ENCODE data around the gene IDH2.
"Not testable (repeated sequence)": the region's sequence is repeated elsewhere in the genome, so short reads cannot be mapped to it uniquely, and the experiment has no call there.

The IDH2 gene

GRCh38 chr15:90113166-90113565 lies 10.9 kb upstream of the IDH2 start:
- DNase-seq, result no peak

DNA sequence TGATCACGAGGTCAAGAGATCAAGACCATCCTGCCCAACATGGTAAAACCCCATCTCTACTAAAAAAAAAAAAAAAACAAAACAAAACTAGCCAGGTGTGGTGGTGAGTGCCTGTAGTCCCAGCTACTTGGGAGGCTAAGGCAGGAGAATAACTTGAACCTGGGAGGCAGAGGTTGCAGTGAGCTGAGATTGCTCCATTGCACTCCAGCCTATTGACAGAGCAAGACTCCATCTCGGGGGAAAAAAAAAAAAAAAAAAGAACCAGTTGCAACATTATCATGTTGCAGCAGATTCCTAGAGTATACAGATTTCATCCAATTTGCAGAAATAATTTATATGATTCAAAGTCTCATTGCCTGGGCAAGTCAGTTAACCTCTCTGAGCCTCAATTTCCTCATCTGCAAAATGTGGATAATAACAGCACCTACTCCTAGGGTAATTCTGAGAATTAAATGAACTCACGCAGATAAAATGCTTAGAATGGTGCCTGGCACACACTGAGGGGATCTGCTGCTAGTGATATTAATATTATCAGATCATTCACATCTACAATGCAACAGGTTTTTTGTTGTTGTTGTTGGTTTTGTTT lies 7.0 kb upstream of the IDH2 start:
- DNase-seq, result not testable (repeated sequence)

- DNase-seq, result not testable (repeated sequence)
These were observed 5.8 kb upstream of the IDH2 start for GRCh38 chr15:90108038-90108437.

DNA sequence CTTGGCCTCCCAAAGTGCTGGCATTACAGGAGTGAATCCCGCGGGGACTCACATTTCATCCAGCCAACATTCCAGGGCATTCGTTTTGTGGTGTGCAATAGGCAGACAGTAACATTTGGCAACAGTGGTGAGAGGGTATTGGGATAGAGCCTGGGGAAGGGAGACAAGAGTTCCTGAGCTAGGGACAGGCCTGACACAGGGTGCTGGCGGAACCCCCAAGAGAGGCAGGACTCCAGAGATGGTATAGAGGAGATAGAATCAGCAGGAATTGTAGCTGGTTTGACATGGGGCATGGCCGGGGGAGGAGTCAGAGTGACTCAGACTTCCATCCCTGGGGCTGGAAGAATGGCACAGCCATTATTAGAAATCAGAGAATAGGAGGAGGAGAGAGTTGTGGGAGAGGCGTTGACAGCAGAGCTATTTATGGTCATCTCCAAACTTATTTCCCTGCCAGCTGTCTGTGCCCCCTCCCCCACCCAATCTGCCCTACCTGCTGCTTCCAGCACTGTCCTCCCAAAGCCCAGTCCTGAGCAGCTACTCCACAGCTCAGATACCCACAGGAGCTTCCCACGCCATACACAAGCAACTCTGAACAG lies 4.4 kb upstream of the IDH2 start:
- no peak for DNase-seq

DNA sequence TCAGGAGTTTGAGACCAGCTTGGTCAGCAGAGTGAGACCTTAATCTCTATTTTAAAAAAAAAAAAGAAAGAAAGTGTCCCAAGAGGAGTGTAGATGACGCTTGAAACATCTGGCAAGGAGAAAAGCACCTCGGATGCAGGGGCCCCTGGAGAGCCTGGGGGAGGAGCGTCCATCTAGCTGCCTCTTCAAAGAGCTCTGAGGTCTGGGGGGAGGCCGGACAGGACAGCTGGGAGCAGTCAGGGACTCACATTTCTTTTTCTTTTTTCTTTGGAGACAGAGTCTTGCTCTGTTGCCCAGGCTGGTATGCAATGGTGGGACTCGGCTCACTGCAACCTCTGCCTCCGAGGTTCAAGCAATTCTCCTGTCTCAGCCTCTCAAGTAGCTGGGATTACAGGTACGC lies 3.3 kb upstream of the IDH2 start:
- DNase-seq, result no peak

- no peak for DNase-seq
These were observed 2.3 kb upstream of the IDH2 start for GRCh38 chr15:90104551-90104950.

DNA sequence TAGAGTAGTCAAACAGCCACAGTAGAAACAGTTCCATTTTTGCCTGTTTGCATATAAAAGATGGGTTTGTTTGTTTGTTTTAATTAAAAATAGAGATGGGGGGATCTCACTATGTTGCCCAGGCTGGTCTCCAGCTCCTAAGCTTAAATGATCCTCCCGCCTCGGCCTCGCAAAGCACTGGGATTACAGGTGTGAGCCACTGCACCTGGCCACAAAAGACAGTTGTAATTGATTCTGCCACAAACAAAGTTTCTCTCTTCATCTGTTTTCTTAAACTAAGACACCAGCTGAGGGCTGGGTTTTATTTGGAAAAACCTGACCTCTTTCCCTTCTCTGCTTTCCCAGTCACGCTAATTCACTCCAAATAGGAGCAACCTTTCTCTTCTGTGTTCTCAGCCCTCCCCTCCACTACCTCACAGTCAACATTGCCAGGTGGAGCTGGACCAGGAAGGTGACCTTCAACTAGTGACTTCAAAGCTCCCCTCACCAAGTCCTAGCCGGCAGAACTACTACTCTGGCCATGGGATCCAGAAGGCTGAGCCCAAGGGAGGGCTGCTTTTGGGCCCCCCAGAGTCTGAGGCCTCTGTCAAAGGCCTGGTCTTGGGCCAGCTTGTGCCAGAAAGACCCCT lies 1.5 kb upstream of the IDH2 start:
- DNase-seq, result no peak

- peak; percentile 55 for DNase-seq
These were observed 919 bp downstream of the IDH2 start for GRCh38 chr15:90101130-90101968.

DNA sequence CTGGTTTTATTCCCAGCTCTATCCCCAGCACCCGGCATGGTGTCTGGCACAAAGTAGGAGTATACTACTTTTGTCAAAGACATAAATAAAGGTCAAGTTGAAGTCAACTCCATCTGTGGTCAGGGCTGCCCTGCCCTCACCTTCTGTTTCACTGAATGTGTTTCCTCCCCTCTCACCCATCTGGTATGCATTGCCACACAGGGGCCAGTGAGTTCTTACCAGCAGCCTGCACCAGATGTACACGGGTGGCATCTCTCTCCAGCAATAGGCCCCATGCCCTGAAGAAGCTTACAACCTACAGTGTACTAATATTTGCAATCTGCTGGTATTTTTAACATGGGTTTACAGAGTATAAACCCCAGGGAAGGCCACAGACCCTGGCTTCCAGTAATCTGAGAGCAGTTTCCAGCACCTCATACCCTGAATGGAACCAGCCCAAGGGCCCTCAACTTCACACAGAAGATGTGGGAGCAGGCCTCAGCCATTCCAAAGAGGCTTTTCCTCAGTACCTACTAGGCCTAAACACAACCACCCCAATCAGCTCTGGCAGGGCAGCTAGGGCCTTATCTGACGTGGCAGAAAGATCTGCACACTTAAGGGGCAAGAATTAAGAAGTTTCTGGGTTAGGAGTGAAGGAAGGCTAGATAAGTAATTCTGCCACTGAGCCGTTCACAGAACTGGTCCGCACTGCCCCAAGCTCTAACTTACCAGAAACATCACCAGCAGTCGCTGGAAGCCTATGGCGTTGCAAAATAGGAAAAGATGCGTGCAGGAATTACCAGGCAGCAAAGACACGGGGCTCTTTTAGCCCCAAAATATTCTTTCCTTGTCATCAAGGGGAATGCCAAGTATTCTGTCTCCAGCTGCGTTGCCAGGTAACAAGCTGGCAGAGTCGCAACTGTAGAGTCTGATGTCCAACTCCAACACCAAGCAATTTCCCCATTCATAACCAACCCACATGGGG lies 2.1 kb downstream of the IDH2 start:
- peak; percentile 40 for DNase-seq

DNA sequence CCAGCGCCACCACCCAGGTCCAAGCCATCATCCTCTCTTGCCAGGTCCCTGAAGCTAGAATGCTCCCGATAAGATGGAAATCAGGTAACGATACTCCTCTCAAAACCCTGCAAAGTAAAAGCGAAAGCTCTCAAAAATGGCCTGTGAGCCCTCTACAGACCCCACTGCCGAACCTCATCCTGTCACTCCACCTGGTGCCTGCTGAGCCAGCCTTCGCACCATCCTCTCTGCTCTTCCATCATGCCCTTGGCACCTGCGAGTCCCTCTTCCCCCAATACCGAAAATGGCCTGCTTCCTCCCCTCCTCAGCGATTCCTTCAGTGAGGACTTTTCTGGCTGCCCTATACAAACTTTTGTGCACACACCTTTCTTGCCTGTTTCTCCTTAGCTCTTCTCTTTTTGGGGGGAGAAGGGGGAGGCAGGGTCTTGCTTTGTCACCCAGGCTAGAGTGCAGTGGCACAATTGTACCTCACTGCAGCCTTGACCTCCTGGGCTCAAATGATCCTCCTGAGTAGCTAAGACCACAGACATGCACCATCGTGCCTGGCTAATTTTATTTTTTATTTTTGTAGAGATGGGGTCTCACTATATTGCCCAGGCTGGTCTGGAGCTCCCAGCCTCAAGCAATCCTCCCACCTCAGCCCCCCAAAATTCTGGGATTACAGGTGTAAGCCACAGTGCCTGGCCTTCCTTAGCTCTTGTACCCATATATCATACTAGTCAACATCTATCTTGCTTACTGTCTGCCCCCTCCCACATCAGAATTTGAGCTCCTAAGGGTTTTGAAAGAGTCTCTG lies 3.0 kb downstream of the IDH2 start:
- DNase-seq, result peak; percentile 63

GRCh38 chr15:90097475-90097874 lies 4.8 kb downstream of the IDH2 start:
- DNase-seq, result peak; percentile 68

DNA sequence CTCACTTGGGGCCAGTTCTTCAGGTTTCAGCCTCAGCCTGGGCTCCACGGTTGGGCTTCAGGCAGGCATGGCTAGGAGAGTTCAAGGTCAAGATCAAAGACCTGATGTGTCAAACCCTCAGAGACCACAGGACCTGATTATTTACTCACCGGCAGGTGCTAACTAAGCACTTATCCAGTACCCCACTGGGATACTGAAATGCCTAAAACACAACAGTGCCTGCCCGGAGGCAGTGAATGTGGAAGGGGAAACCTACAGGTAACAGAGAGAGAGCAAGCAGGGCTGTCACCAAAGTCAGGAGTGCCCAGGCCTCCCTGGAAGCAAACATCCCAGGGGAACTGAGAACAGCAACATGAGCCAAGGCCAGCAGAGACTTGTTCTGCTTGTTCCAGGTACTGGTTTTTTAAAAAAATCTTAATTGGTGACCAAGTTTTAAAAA lies 6.7 kb downstream of the IDH2 start:
- peak; percentile 25 for DNase-seq

GRCh38 chr15:90091156-90091931 lies 10.9 kb downstream of the IDH2 start:
- no peak for DNase-seq

- no peak for DNase-seq
These were observed 11.9 kb downstream of the IDH2 start for GRCh38 chr15:90090226-90090848.

DNA sequence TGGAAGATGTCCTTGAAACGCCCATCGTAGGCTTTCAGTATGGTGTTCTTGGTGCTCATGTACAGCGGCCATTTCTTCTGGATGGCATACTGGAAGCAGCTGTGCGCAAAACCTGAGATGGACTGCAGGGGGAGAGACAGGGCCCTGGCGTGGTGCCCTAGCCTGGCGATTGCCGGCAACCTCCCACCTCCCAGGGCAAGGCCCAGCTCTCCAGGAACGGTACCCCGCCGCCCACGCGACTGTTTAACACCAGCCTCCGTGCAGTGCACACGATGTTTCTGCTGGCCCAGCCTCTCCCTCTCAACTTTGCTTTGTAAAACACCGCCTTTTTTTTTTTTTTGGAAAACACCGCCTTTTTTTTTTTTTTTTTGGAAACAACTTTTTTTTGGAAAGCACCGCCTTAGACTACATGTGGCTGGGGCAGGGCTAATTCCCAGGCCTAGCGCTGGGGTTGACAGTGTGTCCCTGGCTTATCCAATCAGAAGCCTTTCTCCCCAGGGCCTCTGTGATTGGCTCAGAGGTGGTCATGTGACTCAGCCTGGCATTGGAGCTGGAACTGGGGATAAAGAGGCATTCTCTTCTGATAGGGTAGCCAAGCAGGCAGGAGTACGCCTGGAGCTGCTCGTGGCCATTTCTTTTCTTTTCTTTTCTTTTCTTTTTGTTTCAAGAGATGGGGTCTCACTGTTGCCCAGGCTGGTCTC lies 14.7 kb downstream of the IDH2 start:
- peak; percentile 14 for DNase-seq

DNA sequence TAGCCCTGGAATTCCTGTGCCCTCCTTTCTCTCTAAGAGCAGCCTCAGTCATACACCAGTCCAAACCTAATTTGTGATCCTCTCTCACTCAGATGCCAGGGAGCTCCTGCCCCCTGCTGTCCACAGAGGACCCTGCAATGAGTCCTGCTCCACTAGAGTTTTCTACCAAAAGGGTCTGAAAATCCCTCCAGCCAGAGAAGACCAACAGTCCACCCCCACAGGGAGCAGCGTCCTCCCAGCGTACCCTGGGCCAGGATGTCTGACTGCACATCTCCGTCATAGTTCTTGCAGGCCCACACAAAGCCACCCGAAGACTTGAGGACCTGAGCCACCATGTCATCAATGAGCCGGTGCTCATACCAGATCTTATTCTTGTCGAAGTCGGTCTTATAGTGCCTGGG lies 15.4 kb downstream of the IDH2 start:
- peak; percentile 65 for DNase-seq

GRCh38 chr15:90085565-90085964 lies 16.7 kb downstream of the IDH2 start:
- DNase-seq, result no peak

- DNase-seq, result no peak
These were observed 17.3 kb downstream of the IDH2 start for GRCh38 chr15:90084876-90085423.

DNA sequence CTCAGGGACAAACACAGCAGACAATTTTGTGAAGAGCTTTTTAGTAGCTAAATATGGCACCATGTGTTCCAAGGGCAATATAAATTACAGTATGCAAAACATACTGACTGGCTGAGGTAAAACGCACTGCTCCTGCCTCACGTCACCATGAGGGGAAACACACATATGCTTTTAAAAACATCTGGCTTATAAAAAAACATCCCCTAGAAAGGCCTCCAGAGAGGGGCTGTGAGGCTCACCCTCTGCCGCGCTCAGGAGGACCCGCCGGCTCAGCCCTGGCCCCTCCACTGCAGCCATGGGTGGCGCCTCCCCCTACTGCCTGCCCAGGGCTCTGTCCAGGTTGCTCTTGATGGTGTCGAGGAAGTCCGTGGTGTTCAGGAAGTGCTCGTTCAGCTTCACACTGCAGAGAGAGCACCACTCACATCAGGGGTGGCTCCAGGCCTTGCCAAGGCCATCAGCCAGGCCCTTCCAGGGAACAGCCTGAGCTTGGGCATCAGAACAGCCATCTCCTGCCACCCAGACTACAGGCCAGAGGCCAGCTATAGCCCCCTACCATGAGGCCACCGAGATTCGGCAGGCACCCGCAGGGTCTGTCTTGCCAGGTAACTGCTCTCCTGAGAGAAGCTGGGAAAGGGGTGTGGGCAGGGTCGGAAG lies 18.2 kb downstream of the IDH2 start:
- no peak for DNase-seq

All from CD4-positive, alpha-beta T cell treated with Interleukin-17A for 4 hours (primary cell).